ENCODE data around the gene IL25. TPM values are rescaled to one million over a fixed set of nuclear protein-coding genes. Genes with fewer than 3 reads are reported as not detected.

IL25 gene
- total and polyA plus RNA-seq, 8 donors: not detected

GRCh38 chr14:23326491-23327332 is 45.9 kb upstream of the IL25 start:
- ATAC-seq (no peak), DNase-seq (no peak)
- H3K27me3 ChIP-seq: no peaks in the 10 kb centered on the region
- no peak overlapping the region for H3K27ac ChIP-seq
- H3K4me1 ChIP-seq: peaks cover 8 to 15% of the 10 kb centered on the region in 2 donors
- H3K36me3 ChIP-seq: peaks cover 0 to 39% of the 10 kb centered on the region in 2 donors
- H3K4me3 ChIP-seq: no peak overlapping the region
- no peak for TF ChIP-seq CTCF (IDR thresholded peaks at IDR 0.05)
- intact Hi-C loops (cut with DNase I): loop anchor here in 1 of 2 donors (10.0 kb wide), 1 partner anchor 48 kb away; the partner anchor contains the start of genes CMTM5 and IL25
- H3K9me3 ChIP-seq: no peaks in the 10 kb centered on the region

- H3K9me3 ChIP-seq: no peaks in the 10 kb centered on the region
- H3K4me3 ChIP-seq: no peak overlapping the region
- peaks cover under 1 to 4% of the 10 kb centered on the region in 2 donors for H3K4me1 ChIP-seq
- TF ChIP-seq CTCF (IDR thresholded peaks at IDR 0.05): peak; percentile 84 to 86
- H3K27me3 ChIP-seq: no peaks in the 10 kb centered on the region
- H3K36me3 ChIP-seq: peaks cover 0 to 33% of the 10 kb centered on the region in 2 donors
- H3K27ac ChIP-seq: no peak overlapping the region
- ATAC-seq (peak; percentile 94), DNase-seq (peak in 2 of 4 donors; percentile 64 to 84)
- intact Hi-C loops (cut with DNase I): loop anchor here in 1 of 2 donors (10.0 kb wide), 1 partner anchor 47 kb away; the partner anchor contains the start of genes CMTM5 and IL25
Observed at GRCh38 chr14:23327947-23328744, 44.5 kb upstream of the IL25 start.

- Histone ChIP-seq H3K27ac (no peak overlapping the region), H3K4me1 (no peaks in the 10 kb centered on the region), H3K27me3 (no peaks in the 10 kb centered on the region), H3K9me3 (peaks cover 0 to 9% of the 10 kb centered on the region in 2 donors), H3K4me3 (no peak overlapping the region), H3K36me3 (no peaks in the 10 kb centered on the region)
- DNase-seq: no peak
- intact Hi-C loops (cut with DNase I): no loop called here
- ATAC-seq: no peak
- TF ChIP-seq CTCF (IDR thresholded peaks at IDR 0.05): no peak
Observed at GRCh38 chr14:23335623-23336022, 37.0 kb upstream of the IL25 start.

- TF ChIP-seq CTCF (IDR thresholded peaks at IDR 0.05): no peak
- intact Hi-C loops (cut with DNase I): loop anchor here in 1 of 2 donors (10.0 kb wide), 1 partner anchor 135 kb away; no protein-coding TSS in a partner anchor
- H3K9me3 ChIP-seq: peaks cover 0 to 9% of the 10 kb centered on the region in 2 donors
- no peak overlapping the region for H3K27ac ChIP-seq
- ATAC-seq: no peak
- H3K4me3 ChIP-seq: no peak overlapping the region
- DNase-seq: no peak
- no peaks in the 10 kb centered on the region for H3K27me3 ChIP-seq
- no peaks in the 10 kb centered on the region for H3K36me3 ChIP-seq
- no peaks in the 10 kb centered on the region for H3K4me1 ChIP-seq
Observed at GRCh38 chr14:23339506-23340268, 32.9 kb upstream of the IL25 start.
